Mesenteric fat pad (tissue), 1 donor: Measurements from ENCODE around the gene ANKS1A. TPM values are rescaled to one million over a fixed set of nuclear protein-coding genes. Genes with fewer than 3 reads are reported as not detected.

ENCODE experiments used
- total RNA-seq: library from RNA; stranded (reverse); fragmentation: NEBNext Ultra II Directional; extraction: Animal tissue kit (Norgen Biotek cat#: 25700); gene quantifications from one replicate; pipeline ENCODE4 v1.2.1, GENCODE V29; 2021
- donor health status: DM: yes; HTN: yes; CAD: no.

ANKS1A gene
- total RNA-seq, 1 donor from 2014 or later = 21.9 TPM

Other genes with a start within 250 kb of the ANKS1A start
- 85.3 TPM for gene ILRUN, start 192.5 kb upstream of the ANKS1A start, total RNA-seq
- 57.2 TPM for gene SNRPC, start 131.8 kb upstream of the ANKS1A start, total RNA-seq
- 25.5 TPM for gene BLTP3A, start 97.2 kb upstream of the ANKS1A start, total RNA-seq
- 17.3 TPM for gene TAF11, start 1.2 kb upstream of the ANKS1A start, total RNA-seq